NB4 (cell line): ENCODE measurements around the gene TENT4B.

ENCODE experiments used
- DNase-seq: peaks from one replicate; pipeline ENCODE4 v3.0.0; 2010; ENCODE audit warnings: low read depth
- H3K4me3 ChIP-seq: one replicate; pipeline ENCODE4 v1.5.1; 2011; ENCODE audit warnings: mild to moderate bottlenecking, low read depth, low read length, moderate library complexity
- MYC ChIP-seq: IDR thresholded peaks from 2 replicates; pipeline ENCODE4 v1.6.1; 2011; ENCODE audit warnings: low read depth, low read length
- POLR2A ChIP-seq: IDR thresholded peaks from 2 replicates; pipeline ENCODE4 v1.6.1; 2011; ENCODE audit warnings: mild to moderate bottlenecking; ENCODE audit not compliant: insufficient read length; ENCODE audit errors: extremely low read depth
- TF ChIP-seq, protein P1 (sequence below): IDR thresholded peaks from 2 replicates; pipeline ENCODE4 v1.6.1; 2011; ENCODE audit warnings: low read depth, low read length
- TF ChIP-seq, protein P2 (sequence below): IDR thresholded peaks from one replicate; pipeline ENCODE4 v1.5.1; 2012; ENCODE audit warnings: low read depth, low read length

Gene TENT4B

DNA sequence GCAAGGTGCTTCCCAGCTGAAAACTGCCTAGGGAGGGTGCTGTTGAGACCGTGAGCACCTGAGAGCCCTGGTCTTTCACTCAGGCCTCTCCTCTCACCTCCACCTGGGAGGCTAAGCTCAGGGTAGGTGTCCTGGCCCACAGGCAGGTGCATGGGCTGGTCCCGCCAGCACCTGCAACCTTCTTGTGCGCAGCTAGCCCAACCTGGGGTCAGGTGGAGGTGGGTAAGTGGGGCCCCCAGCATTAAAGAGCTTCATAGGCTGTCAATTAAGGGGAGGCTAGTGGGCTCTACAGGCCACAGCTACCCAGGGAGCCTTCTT is 122.0 kb downstream of the TENT4B start:
- DNase-seq = no peak
- no peak for TF ChIP-seq POLR2A
- TF ChIP-seq MYC = no peak
- TF ChIP-seq, protein P1, sequence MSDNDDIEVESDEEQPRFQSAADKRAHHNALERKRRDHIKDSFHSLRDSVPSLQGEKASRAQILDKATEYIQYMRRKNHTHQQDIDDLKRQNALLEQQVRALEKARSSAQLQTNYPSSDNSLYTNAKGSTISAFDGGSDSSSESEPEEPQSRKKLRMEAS = no peak
- TF ChIP-seq, protein P2, sequence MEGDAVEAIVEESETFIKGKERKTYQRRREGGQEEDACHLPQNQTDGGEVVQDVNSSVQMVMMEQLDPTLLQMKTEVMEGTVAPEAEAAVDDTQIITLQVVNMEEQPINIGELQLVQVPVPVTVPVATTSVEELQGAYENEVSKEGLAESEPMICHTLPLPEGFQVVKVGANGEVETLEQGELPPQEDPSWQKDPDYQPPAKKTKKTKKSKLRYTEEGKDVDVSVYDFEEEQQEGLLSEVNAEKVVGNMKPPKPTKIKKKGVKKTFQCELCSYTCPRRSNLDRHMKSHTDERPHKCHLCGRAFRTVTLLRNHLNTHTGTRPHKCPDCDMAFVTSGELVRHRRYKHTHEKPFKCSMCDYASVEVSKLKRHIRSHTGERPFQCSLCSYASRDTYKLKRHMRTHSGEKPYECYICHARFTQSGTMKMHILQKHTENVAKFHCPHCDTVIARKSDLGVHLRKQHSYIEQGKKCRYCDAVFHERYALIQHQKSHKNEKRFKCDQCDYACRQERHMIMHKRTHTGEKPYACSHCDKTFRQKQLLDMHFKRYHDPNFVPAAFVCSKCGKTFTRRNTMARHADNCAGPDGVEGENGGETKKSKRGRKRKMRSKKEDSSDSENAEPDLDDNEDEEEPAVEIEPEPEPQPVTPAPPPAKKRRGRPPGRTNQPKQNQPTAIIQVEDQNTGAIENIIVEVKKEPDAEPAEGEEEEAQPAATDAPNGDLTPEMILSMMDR = no peak
- peak overlapping the region; percentile 73 for H3K4me3 ChIP-seq

- no peak for TF ChIP-seq MYC
- TF ChIP-seq POLR2A = no peak
- TF ChIP-seq, protein P2 = no peak
- TF ChIP-seq, protein P1 = no peak
- peak overlapping the region; percentile 73 for H3K4me3 ChIP-seq
- DNase-seq = peak; percentile 47
These were observed 122.6 kb downstream of the TENT4B start for GRCh38 chr16:50275428-50276325.

DNA sequence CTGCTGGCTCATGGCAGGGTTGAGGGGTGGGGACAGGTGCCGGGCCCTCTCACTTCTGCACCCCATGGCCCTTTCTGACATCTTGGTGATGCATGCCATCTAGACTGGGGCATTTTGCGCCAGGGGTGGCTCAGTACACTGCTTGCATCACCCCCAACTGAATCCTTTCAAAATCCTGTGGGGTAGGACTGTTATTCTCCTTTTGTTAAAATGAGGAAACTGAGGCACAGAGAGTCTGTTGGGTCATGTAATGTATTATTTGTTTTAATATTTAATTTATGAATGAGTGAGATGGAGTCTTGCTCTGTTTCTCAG is 123.2 kb downstream of the TENT4B start:
- TF ChIP-seq MYC = no peak
- TF ChIP-seq, protein P1 = no peak
- no peak for TF ChIP-seq POLR2A
- TF ChIP-seq, protein P2 = no peak
- no peak overlapping the region for H3K4me3 ChIP-seq
- no peak for DNase-seq

DNA sequence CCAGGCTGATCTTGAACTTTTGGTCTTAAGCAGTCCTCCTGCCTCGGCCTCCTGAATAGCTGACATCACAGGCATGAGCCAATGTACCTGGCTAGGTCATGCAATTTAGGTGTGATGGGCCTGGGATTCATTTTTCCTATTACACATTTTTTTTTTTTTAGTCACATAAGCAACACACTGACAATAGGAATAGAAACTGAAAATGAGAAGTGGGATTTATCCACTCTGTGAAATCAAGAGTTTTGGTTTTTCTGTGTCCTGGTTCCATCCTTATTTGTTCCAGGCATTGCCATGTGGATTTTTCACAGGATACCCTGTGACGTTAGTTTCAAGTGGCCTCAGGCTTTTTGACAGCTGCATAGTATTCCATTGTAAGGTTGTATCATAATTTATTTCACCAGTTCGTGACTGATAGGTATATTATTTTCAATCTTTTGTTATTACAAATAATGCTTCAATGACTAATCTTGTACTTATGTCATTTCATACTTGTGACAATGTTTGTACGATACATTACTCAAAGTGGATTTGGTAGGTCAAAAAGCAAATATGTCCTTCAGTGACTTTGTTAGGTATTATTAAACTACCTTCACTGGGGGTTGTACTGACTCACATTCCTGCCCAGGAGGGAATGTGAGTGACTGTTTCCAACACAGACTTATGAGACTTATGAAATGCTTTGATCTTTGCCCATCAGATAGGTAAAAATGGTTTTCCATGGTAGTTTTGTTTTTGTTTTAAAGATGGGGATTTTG is 123.9 kb downstream of the TENT4B start:
- DNase-seq = no peak
- TF ChIP-seq, protein P1 = no peak
- TF ChIP-seq POLR2A = no peak
- TF ChIP-seq, protein P2 = no peak
- no peak for TF ChIP-seq MYC
- no peak overlapping the region for H3K4me3 ChIP-seq

- TF ChIP-seq, protein P1 = no peak
- no peak for TF ChIP-seq POLR2A
- TF ChIP-seq, protein P2 = no peak
- TF ChIP-seq MYC = no peak
- DNase-seq = no peak
- H3K4me3 ChIP-seq = no peak overlapping the region
These were observed 125.1 kb downstream of the TENT4B start for GRCh38 chr16:50278251-50278650.
